ENCODE measurements around the gene R3HDM2.
"Not testable (repeated sequence)": the region's sequence is repeated elsewhere in the genome, so short reads cannot be mapped to it uniquely, and the experiment has no call there.

- not testable (repeated sequence) for TF ChIP-seq CTCF (IDR thresholded peaks at IDR 0.05; ENCODE audit: borderline replicate concordance, extremely low read depth, low read length, poor library complexity, severe bottlenecking); EZH2 (IDR thresholded peaks at IDR 0.05; ENCODE audit: borderline replicate concordance, low read depth, low read length, severe bottlenecking)
Measured at GRCh38 chr12:57414160-57414559, 16.7 kb downstream of the R3HDM2 start.
